H1 (cell line): ENCODE data around the gene CXCL12. TPM values are rescaled to one million over a fixed set of nuclear protein-coding genes. Genes with fewer than 3 reads are reported as not detected.

ENCODE experiments used
- CTCF ChIA-PET: fragments of 300-600 bp; sonication (Branson Sonifier 250); formaldehyde crosslinking; loops from one replicate; lab custom pipeline; 2021; ENCODE audit not compliant: partially characterized antibody; lab: Charles Lee
- POLR2A ChIA-PET: fragments of 300-600 bp; sonication (Branson Sonifier 250); formaldehyde crosslinking; loops from one replicate; lab custom pipeline; 2021; ENCODE audit warnings: inconsistent platforms; ENCODE audit not compliant: partially characterized antibody; lab: Charles Lee
- DNase-seq, 2 experiments: peaks; one replicate each; pipeline versions ENCODE4 v3.0.0 to v3.0.0-alpha.2; 2010 to 2022; ENCODE audit warnings: low spot score in 2 of 2, low read depth in 1 of 2, mixed read lengths in 1 of 2
- FAIRE-seq: peaks from 2 replicates; lab custom pipeline; 2011; peaks lifted over from hg19 to GRCh38; lab: Jason Lieb, UNC
- H2AFZ ChIP-seq: 2 replicates; pipeline ENCODE4 v1.8.1; 2012; ENCODE audit warnings: low read length, inconsistent platforms
- H2AK5ac ChIP-seq: 2 replicates; pipeline ENCODE4 v1.6.1; 2013; ENCODE audit warnings: low read depth, low read length
- H2BK120ac ChIP-seq: replicated peaks from 2 replicates; pipeline ENCODE3; 2013; ENCODE audit warnings: low read depth, low read length, inconsistent platforms
- H2BK12ac ChIP-seq: 2 replicates; pipeline ENCODE4 v1.6.1; 2013; ENCODE audit warnings: low read depth, low read length
- H2BK15ac ChIP-seq: 2 replicates; pipeline ENCODE4 v1.6.1; 2013; ENCODE audit warnings: low read length
- H2BK20ac ChIP-seq: 2 replicates; pipeline ENCODE4 v1.6.1; 2013; ENCODE audit warnings: low read length
- H2BK5ac ChIP-seq: 2 replicates; pipeline ENCODE4 v1.6.1; 2013; ENCODE audit warnings: low read depth, low read length
- H3K14ac ChIP-seq: 2 replicates; pipeline ENCODE4 v1.6.1; 2013; ENCODE audit warnings: inconsistent platforms; ENCODE audit not compliant: insufficient read length
- H3K18ac ChIP-seq: 2 replicates; pipeline ENCODE4 v1.6.1; 2013; ENCODE audit warnings: low read length; ENCODE audit errors: extremely low read depth
- H3K23ac ChIP-seq: 2 replicates; pipeline ENCODE4 v1.6.1; 2013; ENCODE audit warnings: inconsistent platforms; ENCODE audit not compliant: insufficient read length
- H3K23me2 ChIP-seq: 2 replicates; pipeline ENCODE4 v1.6.1; 2013; ENCODE audit warnings: low read depth, low read length
- H3K27ac ChIP-seq: 2 replicates; pipeline ENCODE4 v1.6.1; 2011; ENCODE audit warnings: low read depth, low read length, inconsistent platforms
- H3K27me3 ChIP-seq, 4 experiments: replicated peaks in 1 of 4; 1 replicate in 1 of 4; 2 replicates in 3 of 4; pipeline versions ENCODE4 v1.6.1 to v1.8.1; 2011 to 2013; ENCODE audit warnings: low read length in 3 of 4, mild to moderate bottlenecking in 3 of 4, inconsistent platforms in 2 of 4, mixed read lengths in 2 of 4, moderate library complexity in 1 of 4; ENCODE audit not compliant: control insufficient read depth in 3 of 4, insufficient read depth in 3 of 4; ENCODE audit errors: extremely low read depth in 1 of 4
- H3K36me3 ChIP-seq, 4 experiments: 2 replicates each; pipeline versions ENCODE4 v1.6.1 to v1.8.1; 2011 to 2013; ENCODE audit warnings: mild to moderate bottlenecking in 4 of 4, low read length in 3 of 4, moderate library complexity in 2 of 4, control low read depth in 1 of 4, inconsistent platforms in 1 of 4; ENCODE audit not compliant: insufficient read depth in 4 of 4, control insufficient read depth in 2 of 4
- H3K4ac ChIP-seq: replicated peaks from 2 replicates; pipeline ENCODE3; 2013; ENCODE audit warnings: low read length, low read depth, mixed read lengths, inconsistent platforms; ENCODE audit not compliant: insufficient read length
- H3K4me1 ChIP-seq, 4 experiments: replicated peaks in 1 of 4; 1 replicate in 1 of 4; 2 replicates in 3 of 4; pipeline versions ENCODE4 v1.6.1 to v1.8.1; 2011 to 2013; ENCODE audit warnings: low read length in 3 of 4, inconsistent platforms in 2 of 4, mixed read lengths in 1 of 4; ENCODE audit not compliant: insufficient read depth in 4 of 4, control insufficient read depth in 3 of 4
- H3K4me2 ChIP-seq, 2 experiments: 2 replicates each; pipeline versions ENCODE4 v1.6.1 to v1.8.1; 2011 to 2013; ENCODE audit warnings: low read depth in 2 of 2, low read length in 2 of 2, control low read depth in 1 of 2, inconsistent platforms in 1 of 2, mild to moderate bottlenecking in 1 of 2; ENCODE audit not compliant: insufficient read depth in 1 of 2
- H3K4me3 ChIP-seq, 4 experiments: fragments of 200-600, 300-600 bp in 1 of 4; sonication (generic), shearing (Covaris generic), sonication (Bioruptor Twin) in 1 of 4; 2 replicates each; pipeline versions ENCODE4 v1.5.1 to v1.8.1; 2011 to 2016; ENCODE audit warnings: low read length in 4 of 4, low read depth in 3 of 4, control low read depth in 2 of 4, inconsistent platforms in 2 of 4, mild to moderate bottlenecking in 2 of 4, mixed read lengths in 1 of 4, moderate library complexity in 1 of 4; ENCODE audit not compliant: insufficient read depth in 2 of 4; ENCODE audit errors: extremely low read depth in 1 of 4
- H3K56ac ChIP-seq: replicated peaks from 2 replicates; pipeline ENCODE3; 2013; ENCODE audit warnings: low read depth, mild to moderate bottlenecking, mixed read lengths, low read length, inconsistent platforms; ENCODE audit not compliant: insufficient read length
- H3K79me1 ChIP-seq: 2 replicates; pipeline ENCODE4 v1.6.1; 2013; ENCODE audit warnings: low read depth, low read length, control low read depth
- H3K79me2 ChIP-seq, 2 experiments: 2 replicates each; pipeline versions ENCODE4 v1.6.1 to v1.8.1; 2012 to 2013; ENCODE audit warnings: low read length in 2 of 2, mild to moderate bottlenecking in 2 of 2, inconsistent platforms in 1 of 2; ENCODE audit not compliant: insufficient read depth in 2 of 2, control insufficient read depth in 1 of 2
- H3K9ac ChIP-seq, 4 experiments: replicated peaks in 1 of 4; 1 replicate in 1 of 4; 2 replicates in 3 of 4; pipeline versions ENCODE4 v1.6.1 to v1.8.1; 2011 to 2013; ENCODE audit warnings: low read depth in 3 of 4, low read length in 3 of 4, control low read depth in 2 of 4, mild to moderate bottlenecking in 2 of 4, moderate library complexity in 2 of 4, inconsistent platforms in 1 of 4; ENCODE audit errors: extremely low read depth in 1 of 4
- H3K9me3 ChIP-seq, 2 experiments: 2 replicates each; pipeline versions ENCODE4 v1.6.1 to v1.8.1; 2012 to 2013; ENCODE audit warnings: mild to moderate bottlenecking in 2 of 2, moderate library complexity in 2 of 2, control low read depth in 1 of 2, inconsistent platforms in 1 of 2, low read depth in 1 of 2, low read length in 1 of 2, mixed read lengths in 1 of 2; ENCODE audit not compliant: insufficient read depth in 2 of 2
- H4K20me1 ChIP-seq, 2 experiments: replicated peaks in 1 of 2; 2 replicates each; pipeline versions ENCODE3 to v1.8.1; 2011 to 2013; ENCODE audit warnings: inconsistent platforms in 2 of 2, low read length in 2 of 2, mild to moderate bottlenecking in 1 of 2; ENCODE audit not compliant: insufficient read depth in 2 of 2, control insufficient read depth in 1 of 2
- H4K5ac ChIP-seq: 2 replicates; pipeline ENCODE4 v1.6.1; 2013; ENCODE audit warnings: low read length, low read depth, mixed read lengths, inconsistent platforms; ENCODE audit not compliant: insufficient read length
- H4K8ac ChIP-seq: 2 replicates; pipeline ENCODE4 v1.8.0; 2013; ENCODE audit warnings: mild to moderate bottlenecking, moderate library complexity, low read length, inconsistent platforms; ENCODE audit not compliant: insufficient read depth; ENCODE audit errors: extremely low read depth
- H4K91ac ChIP-seq: replicated peaks from 2 replicates; pipeline ENCODE3; 2013; ENCODE audit warnings: low read length, mixed read lengths, inconsistent platforms; ENCODE audit not compliant: insufficient read length
- CEBPB ChIP-seq: IDR thresholded peaks from 2 replicates; pipeline ENCODE4 v1.6.1; 2012; ENCODE audit warnings: low read depth, low read length
- CHD1 ChIP-seq: IDR thresholded peaks from 2 replicates; pipeline ENCODE4 v1.6.1; 2012; ENCODE audit warnings: low read depth, low read length, improper control_type of control experiment
- CHD2 ChIP-seq: IDR thresholded peaks from 2 replicates; pipeline ENCODE4 v1.6.1; 2012; ENCODE audit warnings: low read length, improper control_type of control experiment
- CREB1 ChIP-seq: IDR thresholded peaks from 2 replicates; pipeline ENCODE4 v1.6.1; 2012; ENCODE audit warnings: inconsistent platforms
- CTBP2 ChIP-seq: IDR thresholded peaks from 2 replicates; pipeline ENCODE4 v1.7.0; 2011; ENCODE audit warnings: borderline replicate concordance, mild to moderate bottlenecking, moderate library complexity, mixed read lengths, low read length; ENCODE audit not compliant: insufficient read depth, insufficient read length
- EZH2 ChIP-seq: fragments of 200-600 bp; sonication (generic); IDR thresholded peaks from 2 replicates; pipeline ENCODE4 v1.7.1; 2012; ENCODE audit warnings: low read depth, mild to moderate bottlenecking, moderate library complexity, low read length, inconsistent platforms; ENCODE audit not compliant: severe bottlenecking
- GABPA ChIP-seq: IDR thresholded peaks from 2 replicates; pipeline ENCODE4 v1.6.1; 2011; ENCODE audit warnings: mild to moderate bottlenecking, low read length, moderate library complexity, borderline replicate concordance; ENCODE audit not compliant: insufficient read depth
- JUND ChIP-seq: IDR thresholded peaks from 2 replicates; pipeline ENCODE4 v1.6.1; 2011; ENCODE audit warnings: mild to moderate bottlenecking, improper control_type of control experiment, low read length
- MAFK ChIP-seq: IDR thresholded peaks from 2 replicates; pipeline ENCODE4 v1.6.1; 2012; ENCODE audit warnings: low read depth, mild to moderate bottlenecking, improper control_type of control experiment, low read length
- MAX ChIP-seq: IDR thresholded peaks from 2 replicates; pipeline ENCODE4 v1.6.1; 2012; ENCODE audit warnings: inconsistent platforms
- SAP30 ChIP-seq: fragments of 300-600 bp; sonication (generic); IDR thresholded peaks from 2 replicates; pipeline ENCODE4 v1.7.1; 2012; ENCODE audit warnings: low read length, moderate library complexity, mild to moderate bottlenecking, inconsistent platforms; ENCODE audit not compliant: insufficient read depth, insufficient replicate concordance
- SIN3A ChIP-seq, 2 experiments: IDR thresholded peaks in 1 of 2; conservative IDR thresholded peaks in 1 of 2; 2 replicates each; pipeline ENCODE4 v1.6.1; 2011 to 2012; ENCODE audit warnings: low read length in 2 of 2, improper control_type of control experiment in 1 of 2, low read depth in 1 of 2, mild to moderate bottlenecking in 1 of 2
- SP4 ChIP-seq: IDR thresholded peaks from 2 replicates; pipeline ENCODE4 v1.6.1; 2012; ENCODE audit warnings: low read length, inconsistent platforms
- WGBS, 2 experiments: shearing (Covaris generic) in 1 of 2; methylation state at CpG; one replicate each; pipeline versions ENCODE4 v1.1.6 to v1.1.7; 2013 to 2015; ENCODE audit warnings: low lambda C conversion rate in 2 of 2, mixed read lengths in 2 of 2, inconsistent platforms in 1 of 2, low coverage in 1 of 2, missing lambda C conversion rate in 1 of 2; ENCODE audit not compliant: insufficient replicate concordance in 2 of 2, insufficient coverage in 1 of 2, insufficient read length in 1 of 2; ENCODE audit errors: extremely low coverage in 1 of 2, missing lambda C conversion rate in 1 of 2; 5-methylcytosine and 5-hydroxymethylcytosine counted together
- polyA plus RNA-seq, 7 experiments: library from polyadenylated mRNA; depleted of rRNA in 3 of 7; stranded (reverse) in 5 of 7; unstranded in 2 of 7; fragments of >200 nt in 5 of 7; fragments of 200-250 nt in 2 of 7; gene quantifications; 1 replicate in 5 of 7; 2 replicates in 1 of 7; 4 replicates in 1 of 7; pipeline versions ENCODE4 v1.2.1 to v1.2.3, GENCODE V29; 2011 to 2013; ENCODE audit warnings: missing spikeins in 2 of 7, mixed read lengths in 2 of 7
- total RNA-seq: library from RNA; stranded (reverse); fragmentation: NEBNext Ultra II Directional; extraction: Animal tissue kit (Norgen Biotek cat#: 25700); gene quantifications from 2 replicates; pipeline ENCODE4 v1.2.1, GENCODE V29; 2021

Gene CXCL12
- total and polyA plus RNA-seq, 2 of the 8 experiments (the other 6 are each of a cell fraction or from before 2014, with no cell fraction given): 51.4 to 53.8 TPM

GRCh38 chr10:44376472-44377099 lies 8.3 kb downstream of the CXCL12 start:
- no peak overlapping the region for H2BK15ac ChIP-seq
- no peak overlapping the region for H2BK120ac ChIP-seq
- H2BK5ac ChIP-seq: no peak overlapping the region
- H3K9me3 ChIP-seq: no peaks in the 10 kb centered on the region
- H4K20me1 ChIP-seq: peaks cover 0 to 5% of the 10 kb centered on the region in 2 experiments
- no peaks in the 10 kb centered on the region for H3K27me3 ChIP-seq
- no peak overlapping the region for H3K4ac ChIP-seq
- no peak overlapping the region for H2BK12ac ChIP-seq
- H2BK20ac ChIP-seq: no peak overlapping the region
- peaks cover 7% of the 10 kb centered on the region for H3K79me1 ChIP-seq
- H3K18ac ChIP-seq: no peak overlapping the region
- H3K23ac ChIP-seq: no peak overlapping the region
- POLR2A ChIA-PET: no interaction called here
- H4K5ac ChIP-seq: no peak overlapping the region
- no peak overlapping the region for H2AK5ac ChIP-seq
- no peak overlapping the region for H2AFZ ChIP-seq
- no peak overlapping the region for H3K9ac ChIP-seq
- H4K91ac ChIP-seq: no peak overlapping the region
- H3K27ac ChIP-seq: no peak overlapping the region; the same call in 1 of the 2 replicates
- H3K56ac ChIP-seq: no peak overlapping the region
- peaks cover 4 to 77% (median 20%) of the 10 kb centered on the region in 4 experiments for H3K36me3 ChIP-seq
- H3K14ac ChIP-seq: no peak overlapping the region
- CTCF ChIA-PET: interaction anchor here (0.6 to 1.9 kb wide), 5 partner anchors 10 to 877 kb away, joined by 3 to 6 read pairs (median 3); no protein-coding TSS in a partner anchor
- H3K4me2 ChIP-seq: no peak overlapping the region
- H3K4me1 ChIP-seq: peaks cover 8 to 26% (median 22%) of the 10 kb centered on the region in 4 experiments
- FAIRE-seq (no peak), DNase-seq (no peak)
- H4K8ac ChIP-seq: no peak overlapping the region
- 86% methylated on average over 7 of the region's 7 CpGs; no CpG with 5 or more reads in 1 of the 2 experiments for WGBS, 2 experiments
- H3K23me2 ChIP-seq: no peaks in the 10 kb centered on the region
- H3K4me3 ChIP-seq: no peak overlapping the region
- peaks cover 6 to 26% of the 10 kb centered on the region in 2 experiments; a peak in 2 of 4 replicates for H3K79me2 ChIP-seq
- no peak for TF ChIP-seq SP4
- TF ChIP-seq CREB1: no peak
- TF ChIP-seq GABPA: no peak
- TF ChIP-seq JUND: no peak
- TF ChIP-seq CTBP2: no peak
- TF ChIP-seq CHD2: no peak
- TF ChIP-seq CEBPB: no peak
- TF ChIP-seq CHD1: no peak
- no peak for TF ChIP-seq SIN3A (conservative IDR thresholded peaks at IDR 0.05 in 1 of 2, IDR thresholded peaks at IDR 0.05 in 1 of 2; ENCODE audit: low read depth in 1 of 2, low read length in 2 of 2)
- TF ChIP-seq MAFK: no peak
- TF ChIP-seq EZH2: no peak
- TF ChIP-seq MAX: no peak
- no peak for TF ChIP-seq SAP30
